Activated naive CD4-positive, alpha-beta T cell treated with anti-CD3 and anti-CD28 coated beads, Interleukin-2, amount 50 U/mL, for 72 hours (primary cell): Measurements from ENCODE around the gene MIDN. TPM values are rescaled to one million over a fixed set of nuclear protein-coding genes. Genes with fewer than 3 reads are reported as not detected.

ENCODE experiments used
- ATAC-seq, 2 donors: fragments of 150-1000 bp; cut with Tn5 transposase; 2 replicates each; pipeline ENCODE4 v1.10.0; 2021; ENCODE audit warnings: mild to moderate bottlenecking in 2 of 2, moderate library complexity in 2 of 2
- DNase-seq, 2 donors: peaks; one replicate each; pipeline ENCODE4 v3.0.0; 2021 to 2022; ENCODE audit warnings: low spot score in 2 of 2
- H3K27ac Mint-ChIP-seq, 2 donors: one replicate each; pipeline ENCODE4 v1.8.0; 2022; ENCODE audit warnings: mild to moderate bottlenecking in 2 of 2, mixed read lengths in 2 of 2
- H3K36me3 Mint-ChIP-seq, 2 donors: one replicate each; pipeline ENCODE4 v1.8.0; 2022; ENCODE audit warnings: mixed read lengths in 2 of 2
- H3K9me3 Mint-ChIP-seq, 2 donors: one replicate each; pipeline ENCODE4 v1.8.0; 2022; ENCODE audit warnings: mixed read lengths in 2 of 2
- total RNA-seq, 2 donors: library from RNA; stranded (reverse); gene quantifications; one replicate each; pipeline ENCODE4 v1.2.3, GENCODE V29; 2022

Gene MIDN
- total RNA-seq, 2 donors from 2014 or later, result 52.9 to 113 TPM

- DNase-seq (no peak), ATAC-seq (no peak)
- Mint-ChIP-seq H3K27ac (no peak overlapping the region), H3K36me3 (no peaks in the 10 kb centered on the region), H3K9me3 (no peaks in the 10 kb centered on the region)
Observed at GRCh38 chr19:1228161-1228957, 20.0 kb upstream of the MIDN start.

- no peaks in the 10 kb centered on the region for H3K36me3 Mint-ChIP-seq
- DNase-seq (no peak), ATAC-seq (no peak)
- H3K27ac Mint-ChIP-seq, result no peak overlapping the region
- no peaks in the 10 kb centered on the region for H3K9me3 Mint-ChIP-seq
Observed at GRCh38 chr19:1229056-1229923, 19.1 kb upstream of the MIDN start.

- no peaks in the 10 kb centered on the region for H3K36me3 Mint-ChIP-seq
- H3K27ac Mint-ChIP-seq, result no peak overlapping the region
- DNase-seq (no peak), ATAC-seq (no peak)
- H3K9me3 Mint-ChIP-seq, result no peaks in the 10 kb centered on the region
Observed at GRCh38 chr19:1229924-1230782, 18.2 kb upstream of the MIDN start.

- Mint-ChIP-seq H3K27ac (no peak overlapping the region), H3K9me3 (no peaks in the 10 kb centered on the region), H3K36me3 (no peaks in the 10 kb centered on the region)
- DNase-seq, result no peak
- ATAC-seq, result peak in 1 of 2 donors; percentile 17
Observed at GRCh38 chr19:1230783-1231489, 17.4 kb upstream of the MIDN start.

GRCh38 chr19:1231729-1232637 is 16.4 kb upstream of the MIDN start:
- Mint-ChIP-seq H3K36me3 (no peaks in the 10 kb centered on the region), H3K9me3 (no peaks in the 10 kb centered on the region), H3K27ac (no peak overlapping the region)
- ATAC-seq (peak in 1 of 2 donors; percentile 19), DNase-seq (no peak)

GRCh38 chr19:1232652-1233072 is 15.7 kb upstream of the MIDN start:
- no peaks in the 10 kb centered on the region for H3K36me3 Mint-ChIP-seq
- H3K27ac Mint-ChIP-seq, result no peak overlapping the region
- DNase-seq, result no peak
- ATAC-seq, result no peak
- H3K9me3 Mint-ChIP-seq, result no peaks in the 10 kb centered on the region

- no peak for DNase-seq
- no peaks in the 10 kb centered on the region for H3K36me3 Mint-ChIP-seq
- no peaks in the 10 kb centered on the region for H3K9me3 Mint-ChIP-seq
- ATAC-seq, result no peak
- no peak overlapping the region for H3K27ac Mint-ChIP-seq
Observed at GRCh38 chr19:1233115-1233667, 15.2 kb upstream of the MIDN start.

GRCh38 chr19:1234051-1234954 is 14.1 kb upstream of the MIDN start:
- no peak for DNase-seq
- no peak for ATAC-seq
- Mint-ChIP-seq H3K27ac (no peak overlapping the region), H3K36me3 (no peaks in the 10 kb centered on the region), H3K9me3 (no peaks in the 10 kb centered on the region)

GRCh38 chr19:1234955-1235380 is 13.4 kb upstream of the MIDN start:
- Mint-ChIP-seq H3K9me3 (no peaks in the 10 kb centered on the region), H3K27ac (no peak overlapping the region), H3K36me3 (no peaks in the 10 kb centered on the region)
- DNase-seq, result no peak
- no peak for ATAC-seq

GRCh38 chr19:1235625-1236538 is 12.5 kb upstream of the MIDN start:
- Mint-ChIP-seq H3K27ac (no peak overlapping the region), H3K36me3 (no peaks in the 10 kb centered on the region), H3K9me3 (no peaks in the 10 kb centered on the region)
- no peak for ATAC-seq
- no peak for DNase-seq

GRCh38 chr19:1236576-1236975 is 11.8 kb upstream of the MIDN start:
- no peak overlapping the region for H3K27ac Mint-ChIP-seq
- ATAC-seq (no peak), DNase-seq (no peak)
- H3K9me3 Mint-ChIP-seq, result no peaks in the 10 kb centered on the region
- H3K36me3 Mint-ChIP-seq, result peaks cover 0 to 5% of the 10 kb centered on the region in 2 donors

- no peak overlapping the region for H3K27ac Mint-ChIP-seq
- H3K9me3 Mint-ChIP-seq, result no peaks in the 10 kb centered on the region
- DNase-seq (no peak), ATAC-seq (no peak)
- peaks cover 0 to 7% of the 10 kb centered on the region in 2 donors for H3K36me3 Mint-ChIP-seq
Observed at GRCh38 chr19:1237027-1237659, 11.2 kb upstream of the MIDN start.
